SK-N-MC (cell line): ENCODE measurements around the gene LTC4S.

Experiments used
- DNase-seq: peaks from one replicate; pipeline ENCODE4 v3.0.0-alpha.2; 2011; ENCODE audit warnings: low read depth, low spot score
- H3K27ac ChIP-seq: fragments of 200-600 bp; sonication (generic); 2 replicates; pipeline ENCODE4 v1.5.1; 2016; ENCODE audit warnings: mixed run types
- H3K36me3 ChIP-seq: fragments of 200-600 bp; sonication (generic); 2 replicates; pipeline ENCODE4 v1.6.1; 2017; ENCODE audit warnings: antibody characterized with exemption, low read length, mixed read lengths; ENCODE audit not compliant: insufficient read depth
- H3K4me3 ChIP-seq: fragments of 200-600 bp; sonication (generic); 2 replicates; pipeline ENCODE4 v1.5.1; 2016
- H3K9ac ChIP-seq: fragments of 200-600 bp; sonication (generic); 2 replicates; pipeline ENCODE4 v1.8.0; 2017; ENCODE audit warnings: mixed run types, mixed read lengths; ENCODE audit not compliant: insufficient read length
- H3K9me3 ChIP-seq: fragments of 200-600 bp; sonication (generic); 2 replicates; pipeline ENCODE4 v1.6.1; 2017; ENCODE audit warnings: low read depth, mild to moderate bottlenecking, antibody characterized with exemption, low read length, moderate library complexity, mixed read lengths
- EZH2 ChIP-seq: fragments of 200-600 bp; sonication (generic); IDR thresholded peaks from one replicate; pipeline ENCODE4 v1.6.1; 2017; ENCODE audit warnings: antibody characterized with exemption
- FOXP2 ChIP-seq: optimal IDR thresholded peaks from 2 replicates; pipeline ENCODE3; 2011; ENCODE audit warnings: mild to moderate bottlenecking, moderate library complexity; ENCODE audit not compliant: insufficient read depth; ENCODE audit errors: extremely low read length, control extremely low read depth
- POLR2AphosphoS5 ChIP-seq: IDR thresholded peaks from 2 replicates; pipeline ENCODE4 v1.6.1; 2012; ENCODE audit warnings: mild to moderate bottlenecking, low read depth, low read length, borderline replicate concordance

The LTC4S gene

GRCh38 chr5:179766726-179767455 lies 26.9 kb upstream of the LTC4S start:
- Histone ChIP-seq H3K9me3 (no peaks in the 10 kb centered on the region), H3K36me3 (peaks cover 64% of the 10 kb centered on the region), H3K4me3 (no peak overlapping the region), H3K9ac (no peak overlapping the region), H3K27ac (no peak overlapping the region)
- DNase-seq = no peak
- TF ChIP-seq POLR2AphosphoS5 (no peak), EZH2 (no peak), FOXP2 (no peak)

DNA sequence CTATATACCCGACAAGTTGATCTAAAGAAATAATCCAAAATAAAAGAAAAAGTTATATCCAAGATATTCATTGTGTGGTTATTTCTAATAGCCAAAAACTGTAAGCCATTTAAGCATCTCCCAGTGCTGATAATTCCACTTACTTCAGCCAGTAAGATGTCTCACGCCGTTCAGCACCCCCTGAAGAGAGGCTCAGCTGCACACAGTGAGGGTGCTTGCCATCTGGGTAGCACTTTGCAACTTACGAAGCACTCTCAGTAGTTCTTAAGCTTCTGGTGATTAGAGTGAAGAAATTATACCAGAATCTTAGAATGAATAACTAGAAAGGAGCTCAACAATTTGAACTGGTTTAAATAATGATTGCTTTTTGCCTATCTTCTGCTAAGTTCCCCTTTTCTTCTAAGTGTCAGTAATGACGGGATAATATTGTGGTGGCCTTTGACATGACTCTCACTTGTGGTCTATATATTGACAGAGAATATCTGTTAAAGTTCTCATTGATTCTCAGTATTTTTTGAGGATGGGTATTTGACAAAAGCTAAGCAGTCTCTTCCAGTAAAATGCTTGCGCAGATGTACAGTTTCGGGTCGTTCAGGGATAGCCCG lies 26.2 kb upstream of the LTC4S start:
- Histone ChIP-seq H3K9me3 (no peaks in the 10 kb centered on the region), H3K9ac (no peak overlapping the region), H3K36me3 (peaks cover 71% of the 10 kb centered on the region), H3K27ac (no peak overlapping the region), H3K4me3 (no peak overlapping the region)
- no peak for DNase-seq
- TF ChIP-seq POLR2AphosphoS5 (no peak), FOXP2 (no peak), EZH2 (no peak)

DNA sequence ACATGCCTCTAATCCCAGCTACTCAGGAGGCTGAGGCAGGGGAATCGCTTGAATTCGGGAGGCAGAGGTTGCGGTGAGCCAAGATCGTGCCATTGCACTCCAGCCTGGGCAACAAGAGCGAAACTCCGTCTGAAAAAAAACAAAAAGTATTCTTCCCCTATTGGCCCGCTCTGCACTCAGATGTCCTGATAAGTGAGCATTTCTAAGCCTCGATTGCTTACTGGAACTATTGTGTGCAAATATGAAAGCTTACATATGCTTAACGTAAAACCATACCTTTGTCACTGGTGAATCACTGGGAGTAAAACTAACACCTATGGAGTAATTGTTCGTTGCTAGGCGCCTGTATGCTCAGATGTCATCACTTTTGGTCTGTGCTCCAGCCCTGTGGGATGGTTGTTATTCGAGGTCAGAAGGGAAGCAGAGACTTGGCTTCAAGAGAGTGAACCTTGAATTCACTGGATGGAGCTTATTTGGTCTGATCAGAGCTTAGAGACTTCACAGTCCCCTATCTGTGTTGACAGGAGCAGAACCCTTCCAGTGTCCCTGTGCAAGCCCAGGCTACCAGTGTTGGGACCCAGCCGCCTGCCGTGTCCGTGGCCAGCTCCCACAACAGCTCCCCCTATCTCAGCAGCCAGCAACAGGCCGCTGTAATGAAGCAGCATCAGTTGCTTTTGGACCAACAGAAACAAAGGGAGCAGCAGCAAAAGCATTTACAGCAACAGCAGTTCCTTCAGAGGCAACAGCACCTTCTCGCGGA lies 25.3 kb upstream of the LTC4S start:
- no peak overlapping the region for H3K4me3 ChIP-seq
- no peak overlapping the region for H3K27ac ChIP-seq
- no peak overlapping the region for H3K9ac ChIP-seq
- peaks cover 77% of the 10 kb centered on the region for H3K36me3 ChIP-seq
- TF ChIP-seq POLR2AphosphoS5 = no peak
- TF ChIP-seq EZH2 = no peak
- TF ChIP-seq FOXP2 = no peak
- no peak for DNase-seq
- no peaks in the 10 kb centered on the region for H3K9me3 ChIP-seq

DNA sequence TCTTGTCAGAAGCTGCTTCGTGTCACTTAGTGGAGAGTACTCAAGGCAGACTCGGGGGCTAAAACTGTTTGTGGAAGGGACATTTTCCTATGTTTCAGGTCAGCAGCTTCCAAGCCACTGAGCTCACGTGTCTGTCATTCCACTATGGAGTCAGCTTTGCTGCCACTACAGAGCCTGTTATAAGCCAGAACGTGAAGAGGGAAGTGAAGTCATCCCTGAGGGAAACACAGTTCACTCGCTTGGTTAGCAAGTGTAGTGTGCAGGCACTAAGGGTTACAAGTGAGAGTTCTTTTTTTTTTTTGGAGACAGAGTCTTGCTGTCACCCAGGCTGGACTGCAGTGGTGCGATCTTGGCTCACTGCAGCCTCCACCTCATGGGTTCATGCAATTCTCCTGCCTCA lies 24.5 kb upstream of the LTC4S start:
- Histone ChIP-seq H3K9ac (no peak overlapping the region), H3K27ac (no peak overlapping the region), H3K4me3 (no peak overlapping the region), H3K36me3 (peaks cover 85% of the 10 kb centered on the region), H3K9me3 (no peaks in the 10 kb centered on the region)
- TF ChIP-seq EZH2 = no peak
- TF ChIP-seq POLR2AphosphoS5 = no peak
- no peak for TF ChIP-seq FOXP2
- no peak for DNase-seq

GRCh38 chr5:179769796-179770195 lies 24.0 kb upstream of the LTC4S start:
- Histone ChIP-seq H3K27ac (no peak overlapping the region), H3K9ac (no peak overlapping the region), H3K4me3 (no peak overlapping the region), H3K9me3 (no peaks in the 10 kb centered on the region), H3K36me3 (peaks cover 90% of the 10 kb centered on the region)
- no peak for TF ChIP-seq EZH2
- no peak for DNase-seq

DNA sequence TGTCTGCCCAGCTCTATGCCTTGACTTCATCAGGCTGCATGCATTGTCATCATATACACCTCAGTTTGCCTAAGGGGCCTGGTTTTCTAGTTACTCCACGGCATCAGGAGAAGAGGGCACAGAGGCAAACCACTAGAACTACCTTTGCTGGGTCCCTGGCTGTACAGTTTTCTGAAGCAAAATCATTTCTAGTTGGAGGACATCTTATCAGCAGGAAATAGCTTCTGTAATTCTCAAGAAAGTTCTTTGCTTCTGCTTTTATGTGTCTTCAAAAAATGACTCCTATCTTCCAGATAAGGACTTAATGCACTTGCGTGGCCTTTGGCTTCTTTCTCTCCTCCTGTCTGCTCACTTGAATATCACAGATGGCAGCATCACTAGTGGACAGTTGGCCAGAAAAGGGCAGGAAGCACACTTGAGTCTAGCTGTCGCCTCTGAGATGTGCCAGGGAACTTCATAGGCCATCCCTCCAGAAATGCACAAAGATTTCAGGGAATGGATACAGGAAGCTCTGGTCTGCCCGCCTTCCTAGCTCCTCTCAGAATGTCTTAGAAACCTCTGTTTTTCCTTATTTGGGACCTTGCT lies 22.4 kb upstream of the LTC4S start:
- H3K9ac ChIP-seq = no peak overlapping the region
- DNase-seq = no peak
- H3K4me3 ChIP-seq = no peak overlapping the region
- TF ChIP-seq FOXP2 = no peak
- TF ChIP-seq POLR2AphosphoS5 = no peak
- no peak for TF ChIP-seq EZH2
- no peak overlapping the region for H3K27ac ChIP-seq
- peaks cover 91% of the 10 kb centered on the region for H3K36me3 ChIP-seq
- H3K9me3 ChIP-seq = no peaks in the 10 kb centered on the region

GRCh38 chr5:179772351-179772750 lies 21.4 kb upstream of the LTC4S start:
- H3K9me3 ChIP-seq = no peaks in the 10 kb centered on the region
- H3K4me3 ChIP-seq = no peak overlapping the region
- no peak overlapping the region for H3K9ac ChIP-seq
- H3K36me3 ChIP-seq = peaks cover 83% of the 10 kb centered on the region
- no peak overlapping the region for H3K27ac ChIP-seq
- TF ChIP-seq POLR2AphosphoS5 (no peak), FOXP2 (no peak), EZH2 (no peak)
- DNase-seq = no peak

DNA sequence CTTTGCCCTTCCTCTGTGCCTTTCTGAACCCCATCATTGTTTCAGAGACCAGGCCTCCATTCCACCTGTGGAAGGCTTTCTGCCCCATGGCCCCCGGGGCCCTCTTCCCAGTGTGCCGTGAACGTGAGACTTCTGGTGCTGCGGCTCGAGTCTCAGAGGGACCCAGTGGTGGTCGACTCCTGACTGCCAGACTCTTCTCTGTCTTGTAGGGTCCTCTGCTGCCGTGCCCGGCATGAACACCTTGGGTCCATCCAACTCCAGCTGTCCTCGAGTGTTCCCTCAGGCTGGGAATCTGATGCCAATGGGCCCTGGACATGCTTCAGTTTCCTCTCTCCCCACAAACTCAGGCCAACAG lies 20.1 kb upstream of the LTC4S start:
- H3K9me3 ChIP-seq = no peaks in the 10 kb centered on the region
- no peak overlapping the region for H3K9ac ChIP-seq
- no peak overlapping the region for H3K4me3 ChIP-seq
- DNase-seq = no peak
- H3K27ac ChIP-seq = no peak overlapping the region
- TF ChIP-seq POLR2AphosphoS5 = no peak
- TF ChIP-seq EZH2 = no peak
- TF ChIP-seq FOXP2 = no peak
- H3K36me3 ChIP-seq = peaks cover 86% of the 10 kb centered on the region
